NOMO-1 (cell line): ENCODE results near the gene FCGR3B.
"Not testable (repeated sequence)": the region's sequence is repeated elsewhere in the genome, so short reads cannot be mapped to it uniquely, and the experiment has no call there.

Experiments
- DNase-seq, 2 experiments: peaks; one replicate each; lab custom pipeline; 2025; ENCODE audit not compliant: unreplicated experiment in 2 of 2; lab: John Stamatoyannopoulos, UW

FCGR3B gene

DNA sequence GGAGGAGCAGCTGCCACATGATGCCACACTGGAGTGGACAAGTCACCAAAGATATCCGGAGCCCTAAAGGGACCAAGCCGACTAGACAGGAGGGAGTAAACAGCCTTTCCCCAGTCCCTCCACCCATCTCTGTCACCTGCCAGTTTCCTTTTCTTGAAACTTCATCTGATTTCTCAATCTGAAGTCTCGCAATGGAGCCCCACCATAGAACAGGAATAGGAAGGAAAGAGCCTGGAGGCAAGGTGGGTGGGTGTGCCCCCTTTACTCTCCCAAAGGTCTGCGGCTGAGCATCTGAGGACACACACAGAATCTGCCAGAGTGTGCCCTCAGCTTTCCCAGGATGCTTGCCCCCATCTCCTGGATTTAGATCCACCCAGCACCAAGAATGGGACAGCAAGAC is at the start of gene FCGR3B:
FCGR3B (minus strand) TSS at position 101 of the 400 bp plus-strand sequence; CDS start at position 19, 82 bp downstream.
- DNase-seq = no peak

DNA sequence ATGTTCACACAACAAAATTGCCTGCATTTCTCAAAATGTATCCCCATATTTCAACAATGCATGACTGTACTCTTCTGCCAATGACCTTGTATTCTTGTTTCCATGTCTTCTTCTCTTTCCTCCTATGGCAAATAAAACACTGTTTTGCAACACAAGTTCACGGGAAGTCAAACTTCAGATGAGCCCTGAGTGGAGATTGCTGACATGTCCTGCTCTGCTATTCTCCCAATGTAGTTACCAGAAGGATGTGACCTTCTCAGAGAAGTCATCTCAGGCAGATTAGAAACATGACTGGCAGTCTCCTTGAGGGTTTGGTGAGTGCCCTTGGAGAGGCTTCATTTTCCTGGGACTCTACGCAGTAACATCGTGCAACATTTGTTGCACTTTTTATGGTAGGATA is 47.5 kb upstream of the FCGR3B start:
- no peak for DNase-seq

DNA sequence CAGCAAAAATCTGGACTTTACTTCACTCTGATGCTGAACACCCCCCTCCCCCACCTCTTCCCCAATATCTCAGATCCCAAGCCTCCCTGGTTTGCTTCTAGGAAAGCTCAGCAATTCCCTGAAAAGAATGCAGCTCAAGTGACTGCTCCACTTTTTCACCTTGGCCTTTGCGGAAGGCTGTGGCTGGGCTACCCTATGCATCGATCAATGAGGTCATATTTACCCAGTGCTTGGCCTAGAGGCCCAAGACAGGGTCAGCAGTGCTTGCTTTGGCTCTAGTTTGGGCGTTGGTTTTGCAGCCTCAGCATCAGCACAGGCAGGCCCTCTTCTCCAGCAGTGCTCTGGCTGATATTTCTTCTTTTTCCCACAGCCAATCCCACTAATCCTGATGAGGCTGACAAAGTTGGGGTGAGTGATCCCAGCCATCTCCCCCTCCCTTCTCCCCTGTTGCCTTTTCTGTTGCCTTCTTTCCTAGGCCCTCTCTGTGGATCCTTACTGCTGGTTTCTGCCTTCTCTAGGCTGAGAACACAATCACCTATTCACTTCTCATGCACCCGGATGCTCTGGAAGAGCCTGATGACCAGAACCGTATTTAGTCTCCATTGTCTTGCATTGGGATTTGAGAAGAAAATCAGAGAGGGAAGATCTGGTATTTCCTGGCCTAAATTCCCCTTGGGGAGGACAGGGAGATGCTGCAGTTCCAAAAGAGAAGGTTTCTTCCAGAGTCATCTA is 46.1 kb upstream of the FCGR3B start:
- DNase-seq = no peak

DNA sequence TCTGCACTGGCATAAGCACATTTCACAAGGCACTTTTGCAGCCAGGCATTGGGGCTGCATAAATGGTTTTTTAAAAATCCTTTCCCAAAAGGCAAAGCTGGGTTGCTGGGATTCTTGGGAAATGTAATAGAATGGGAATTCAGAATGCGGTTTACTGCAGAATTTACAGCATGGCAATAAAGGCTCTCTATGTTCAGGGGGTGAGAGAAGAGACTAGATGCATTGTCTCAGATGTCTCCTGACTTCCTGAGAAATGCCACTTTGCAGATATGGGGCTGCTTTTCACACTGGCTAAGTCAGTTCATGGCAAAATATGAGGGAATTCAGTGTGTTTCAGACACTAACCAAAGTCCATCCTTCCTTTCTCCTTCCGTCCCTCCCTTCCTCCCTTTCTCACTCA is 45.5 kb upstream of the FCGR3B start:
- no peak for DNase-seq

DNA sequence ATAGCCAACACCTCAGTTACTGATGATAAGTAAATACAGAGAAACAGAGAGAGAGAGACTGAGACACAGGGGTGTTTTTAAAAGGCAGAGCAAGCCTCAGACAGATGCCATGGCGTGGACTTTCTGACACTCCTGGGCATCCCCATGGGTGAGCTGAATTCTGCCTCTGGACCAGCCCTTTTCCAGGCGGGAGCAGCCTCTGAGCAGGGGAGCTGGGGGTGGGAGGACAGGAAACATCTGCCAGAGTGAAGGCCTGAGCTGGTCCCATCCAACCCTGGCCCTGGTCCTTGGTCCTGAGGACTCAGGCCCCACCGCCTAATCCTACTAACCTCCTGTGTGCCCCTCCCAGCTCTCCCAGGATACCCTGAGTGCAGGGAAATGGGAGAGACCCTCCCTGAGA is 43.9 kb upstream of the FCGR3B start:
- not testable (repeated sequence) for DNase-seq

DNA sequence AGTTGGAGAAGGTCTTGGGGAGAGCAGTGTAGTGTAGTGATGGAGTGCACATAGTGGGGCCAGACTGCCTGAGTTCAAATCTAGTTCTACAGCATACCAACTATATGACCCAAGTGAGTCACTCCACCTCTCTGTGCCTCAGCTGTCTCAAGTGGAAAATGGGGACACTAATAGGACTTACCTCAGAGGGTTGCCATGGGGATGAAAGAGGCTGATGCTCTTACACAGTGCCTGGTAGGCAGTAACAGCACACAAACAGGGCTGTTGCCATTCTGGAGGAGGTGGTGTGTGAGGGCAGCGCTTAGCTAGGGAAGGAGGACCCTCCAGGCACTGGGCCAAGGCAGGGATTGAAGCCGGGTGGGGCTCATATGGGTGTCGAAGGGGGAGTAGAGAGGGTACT is 43.5 kb upstream of the FCGR3B start:
- DNase-seq = not testable (repeated sequence)

DNA sequence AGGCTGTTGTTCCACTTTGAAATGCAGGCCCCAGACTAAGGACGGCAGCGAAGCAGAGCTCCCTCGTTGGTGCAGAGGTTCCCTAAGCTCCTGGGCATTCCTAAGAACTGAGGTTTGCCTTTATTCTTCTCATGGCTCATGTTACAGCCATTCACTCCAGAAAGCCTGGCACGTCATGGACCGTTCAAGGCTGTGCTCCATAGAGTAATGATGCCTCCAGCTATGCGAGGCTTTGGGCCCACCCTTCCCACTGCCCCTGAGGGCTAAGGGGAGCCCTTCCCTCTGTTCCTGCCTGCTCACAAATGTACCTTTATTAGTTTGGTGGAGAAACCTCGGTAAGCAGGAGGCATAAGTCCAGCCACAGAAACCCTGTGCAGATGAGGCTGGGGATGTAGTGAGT is 42.5 kb upstream of the FCGR3B start:
- DNase-seq = not testable (repeated sequence)

DNA sequence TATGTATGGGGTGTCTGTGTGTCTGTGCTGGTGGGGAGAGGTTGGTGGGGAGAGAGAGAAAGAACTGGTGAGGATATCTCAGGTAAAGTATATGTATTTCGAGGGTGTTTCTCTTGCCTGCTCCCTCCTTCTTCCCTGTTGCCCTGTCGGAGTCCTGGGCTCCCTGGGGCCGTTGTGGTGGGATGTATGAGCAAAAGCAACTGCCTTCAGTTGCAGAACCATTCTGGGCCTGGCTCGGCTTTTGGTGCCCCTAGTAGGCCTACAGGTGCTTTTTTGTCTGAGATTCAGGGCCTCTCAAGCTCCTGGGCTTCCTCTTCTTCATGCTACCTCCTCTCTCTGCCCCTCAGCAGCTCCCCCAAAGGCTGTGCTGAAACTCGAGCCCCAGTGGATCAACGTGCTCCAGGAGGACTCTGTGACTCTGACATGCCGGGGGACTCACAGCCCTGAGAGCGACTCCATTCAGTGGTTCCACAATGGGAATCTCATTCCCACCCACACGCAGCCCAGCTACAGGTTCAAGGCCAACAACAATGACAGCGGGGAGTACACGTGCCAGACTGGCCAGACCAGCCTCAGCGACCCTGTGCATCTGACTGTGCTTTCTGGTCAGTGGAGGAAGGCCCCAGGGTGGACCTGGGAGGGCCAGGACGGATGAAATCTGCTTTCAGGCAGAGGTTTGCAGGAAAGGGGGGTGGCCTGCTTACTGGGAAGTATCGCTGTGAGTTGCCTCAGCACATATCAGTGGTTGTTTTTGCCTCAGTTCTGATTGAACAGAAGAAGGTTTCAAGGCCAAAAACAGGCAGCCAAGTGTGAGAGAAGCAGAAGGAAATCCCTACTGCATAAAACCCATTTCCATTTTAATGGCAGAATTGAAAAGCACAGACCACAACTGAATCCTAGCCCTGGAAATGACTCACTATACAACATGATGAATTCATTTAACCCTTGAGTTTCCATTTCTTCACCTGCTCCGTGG is 40.4 kb upstream of the FCGR3B start:
- not testable (repeated sequence) for DNase-seq

DNA sequence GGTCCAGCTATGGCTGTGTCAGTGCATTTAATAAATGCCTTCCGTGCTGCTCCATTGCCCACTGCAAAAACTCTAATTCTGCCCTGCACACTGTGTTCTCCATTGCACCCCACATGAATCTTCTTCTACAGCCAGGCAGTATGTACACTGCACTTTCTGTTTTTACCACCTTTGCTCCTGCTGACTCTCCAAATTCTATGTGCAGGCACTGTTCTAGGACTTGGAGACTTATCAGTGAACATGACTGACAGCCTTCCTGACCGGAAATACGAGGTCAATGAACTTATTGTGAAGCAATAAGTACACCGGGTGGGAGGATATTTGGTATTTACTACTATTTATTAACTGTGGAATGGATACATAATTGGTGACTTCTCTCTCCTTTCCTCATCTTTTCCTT is 33.7 kb upstream of the FCGR3B start:
- not testable (repeated sequence) for DNase-seq

DNA sequence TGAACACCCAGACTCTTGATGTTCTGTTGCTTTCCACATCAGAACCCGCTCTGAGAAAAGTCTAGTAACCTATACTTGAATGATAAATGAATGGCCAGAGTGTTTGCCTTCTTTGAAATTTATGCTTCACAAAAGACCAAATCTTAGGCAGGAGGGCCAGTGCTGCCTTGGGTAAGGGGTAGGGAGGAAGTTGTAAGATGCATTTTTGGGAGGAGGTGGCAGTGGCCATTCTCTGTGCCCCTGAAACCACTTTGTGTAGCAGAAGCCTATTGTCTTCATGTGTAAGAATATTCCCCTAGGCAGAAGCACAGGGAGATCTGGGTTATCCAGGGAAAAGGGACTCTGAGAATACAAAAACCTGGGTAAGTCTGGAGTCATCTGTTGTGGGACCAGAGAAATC is 32.6 kb upstream of the FCGR3B start:
- not testable (repeated sequence) for DNase-seq

DNA sequence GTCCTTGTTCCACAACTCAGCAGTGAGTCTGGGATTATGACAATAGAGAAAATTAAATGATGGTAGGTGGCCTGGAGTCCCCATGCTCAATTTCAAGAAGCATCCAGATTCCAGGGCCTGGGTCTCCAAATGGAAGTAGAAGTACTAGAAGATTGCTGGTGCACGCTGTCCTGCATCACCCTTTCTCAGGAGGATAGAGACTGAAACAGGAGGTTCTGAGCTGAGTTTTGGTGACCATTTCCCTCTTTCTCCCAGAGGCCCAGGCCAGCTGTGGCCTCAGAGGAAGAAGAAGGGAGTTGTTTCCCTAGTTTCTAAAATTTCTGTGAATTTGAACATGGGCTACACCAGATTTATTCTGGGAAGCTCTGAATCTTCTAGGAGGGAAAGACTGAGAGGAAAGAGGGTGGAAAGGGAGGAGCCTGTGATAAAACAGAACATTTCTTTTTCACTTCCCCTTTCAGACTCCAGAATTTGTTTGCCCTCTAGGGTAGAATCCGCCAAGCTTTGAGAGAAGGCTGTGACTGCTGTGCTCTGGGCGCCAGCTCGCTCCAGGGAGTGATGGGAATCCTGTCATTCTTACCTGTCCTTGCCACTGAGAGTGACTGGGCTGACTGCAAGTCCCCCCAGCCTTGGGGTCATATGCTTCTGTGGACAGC is 31.8 kb upstream of the FCGR3B start, which contains the start of gene FCGR2B:
FCGR2B (plus strand) TSS at position 460 of the 656 bp plus-strand sequence; CDS start at position 559, 99 bp downstream.
- not testable (repeated sequence) for DNase-seq

DNA sequence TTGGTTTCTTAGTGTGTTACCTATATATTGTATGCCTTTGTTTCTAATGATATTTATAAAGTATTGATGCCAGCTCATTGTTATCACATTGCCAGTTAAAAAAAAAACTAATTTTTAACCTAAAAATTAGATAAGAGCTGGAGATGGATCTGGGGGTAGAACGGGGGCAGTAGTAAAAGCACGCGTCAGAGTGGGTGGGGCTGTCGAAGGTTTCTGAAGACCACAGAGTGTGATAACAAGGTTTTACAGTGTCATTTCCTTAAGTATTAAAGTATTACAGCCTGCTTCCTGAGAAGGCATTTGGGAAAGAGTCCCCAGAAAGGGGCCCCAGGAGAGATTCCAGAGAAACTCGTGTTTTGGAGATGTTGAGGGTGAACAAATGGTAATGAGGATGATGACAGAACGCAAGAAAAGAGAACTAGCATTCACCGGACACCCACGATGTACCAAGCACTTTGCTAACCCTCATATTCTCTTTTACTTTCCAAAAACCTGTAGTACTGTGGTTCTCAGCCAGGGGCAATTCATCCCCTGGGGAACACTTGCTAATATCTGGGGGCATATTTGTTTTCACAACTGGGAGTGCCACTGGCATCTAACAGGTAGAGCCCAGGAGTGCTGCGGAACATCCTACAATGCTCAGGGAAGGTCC is 30.8 kb upstream of the FCGR3B start:
- DNase-seq = not testable (repeated sequence)

DNA sequence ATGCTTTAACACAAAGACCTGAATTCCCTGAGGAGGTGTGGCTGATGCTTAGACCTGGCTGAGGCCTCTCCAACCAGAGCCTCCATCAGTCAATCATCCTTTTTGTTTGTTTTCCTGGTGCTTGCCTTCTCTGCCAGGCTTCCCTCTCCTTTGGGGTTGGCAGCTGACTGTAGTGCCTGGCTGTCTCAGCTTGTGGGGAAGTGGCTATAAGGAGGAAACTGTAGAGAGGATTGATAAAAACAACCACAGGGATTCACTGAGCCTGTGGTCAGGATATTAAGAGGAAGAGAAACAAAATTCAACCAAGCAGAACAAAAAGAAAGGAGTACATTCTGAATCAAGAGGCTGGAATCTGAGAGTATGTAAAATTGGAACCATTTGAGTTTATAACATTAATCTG is 27.5 kb upstream of the FCGR3B start:
- not testable (repeated sequence) for DNase-seq

DNA sequence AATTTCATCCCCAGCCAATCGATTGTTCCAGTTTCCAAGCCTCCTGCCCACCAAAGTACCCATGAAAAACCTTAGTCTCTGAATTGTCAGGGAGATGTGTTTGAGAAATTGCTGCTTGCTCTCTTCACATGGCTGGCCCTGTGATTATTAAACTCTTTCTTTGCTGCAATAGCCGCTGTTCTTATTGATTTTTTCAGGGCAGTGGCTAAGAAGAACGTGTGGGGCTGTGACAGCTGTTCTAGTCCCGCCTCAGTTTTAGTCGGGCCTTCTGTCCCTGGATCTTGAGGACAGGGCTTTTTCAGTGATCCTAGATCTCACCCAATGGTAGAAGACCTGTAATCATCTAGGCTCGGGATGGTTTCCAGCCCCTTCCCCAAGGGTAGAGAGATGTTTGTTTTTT is 23.0 kb upstream of the FCGR3B start:
- not testable (repeated sequence) for DNase-seq

DNA sequence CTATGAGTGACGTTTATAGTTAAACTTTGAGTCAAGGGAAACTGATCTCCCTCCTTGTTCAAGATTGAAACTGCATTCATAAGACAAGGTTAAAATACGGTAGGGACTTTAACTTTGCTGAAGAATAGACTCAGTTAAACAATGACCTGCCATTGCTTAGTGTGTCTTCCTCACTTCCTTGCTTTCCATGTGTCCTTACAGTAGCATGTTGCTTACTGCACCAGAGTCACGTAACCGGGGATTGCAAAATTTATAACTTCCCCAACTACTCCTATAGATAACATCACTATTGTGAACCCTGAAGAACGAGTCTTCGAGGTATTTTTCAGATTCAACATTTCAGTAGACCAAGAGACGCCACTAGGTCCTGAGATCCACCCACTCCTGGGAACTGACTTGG is 22.6 kb upstream of the FCGR3B start:
- DNase-seq = not testable (repeated sequence)

DNA sequence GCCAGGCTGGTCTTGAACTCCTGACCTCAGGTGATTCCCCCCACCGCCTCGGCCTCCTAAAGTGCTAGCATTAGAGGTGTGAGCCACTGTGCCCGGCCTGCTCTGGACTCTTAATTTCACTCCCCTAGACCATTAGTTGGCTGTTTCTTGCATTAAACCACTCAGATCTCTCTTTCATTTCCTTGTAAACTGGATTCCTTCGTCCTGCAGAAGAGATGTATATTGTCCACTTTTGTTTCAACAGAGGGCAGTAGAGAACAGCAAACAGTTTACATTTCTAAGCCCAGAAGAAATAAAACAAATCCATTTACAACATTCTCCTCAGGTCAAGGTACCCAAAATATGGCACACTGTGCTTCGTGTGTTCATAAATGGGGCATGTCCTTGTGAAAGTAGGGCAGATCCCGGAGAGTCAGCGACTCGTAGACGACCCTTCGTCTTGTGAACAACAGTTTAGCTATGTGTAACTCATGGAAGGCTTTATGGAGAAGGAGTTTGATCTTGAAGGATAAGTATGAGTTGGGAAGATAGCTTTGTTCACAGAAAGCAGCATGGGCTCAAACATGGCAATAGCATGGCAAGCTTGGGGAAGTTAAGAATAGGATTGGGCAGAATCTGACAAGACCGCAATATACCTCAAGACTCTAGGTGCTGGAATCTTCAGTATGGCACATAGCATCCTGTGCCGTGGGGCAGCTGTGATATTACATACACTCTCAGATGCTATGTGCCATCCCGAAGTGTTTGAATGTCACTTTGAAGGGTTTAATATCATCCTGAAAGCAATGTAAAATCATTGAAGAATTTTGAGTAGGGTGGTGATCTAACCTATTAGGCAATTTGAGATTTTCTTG is 16.8 kb upstream of the FCGR3B start:
- DNase-seq = peak in 1 of 2 experiments; percentile 48

DNA sequence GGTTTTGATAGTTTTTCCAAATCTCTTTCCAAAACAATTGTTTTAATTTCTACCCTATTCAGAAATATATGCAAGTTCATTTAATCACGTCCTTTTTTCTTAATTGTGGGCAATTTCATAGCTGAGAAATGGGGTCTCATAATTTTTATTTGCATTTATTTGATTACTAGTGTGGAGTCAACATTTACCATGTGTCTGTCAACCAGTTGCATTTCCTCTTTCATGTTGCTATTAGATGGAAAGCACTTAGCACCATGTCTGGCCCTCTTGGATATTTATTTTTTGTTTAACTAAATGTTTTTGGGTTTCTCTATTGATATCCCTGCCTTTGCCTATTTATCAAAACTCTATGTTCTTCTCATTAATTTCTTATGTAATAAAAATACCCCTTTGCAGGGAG is 13.9 kb upstream of the FCGR3B start:
- DNase-seq = not testable (repeated sequence)

DNA sequence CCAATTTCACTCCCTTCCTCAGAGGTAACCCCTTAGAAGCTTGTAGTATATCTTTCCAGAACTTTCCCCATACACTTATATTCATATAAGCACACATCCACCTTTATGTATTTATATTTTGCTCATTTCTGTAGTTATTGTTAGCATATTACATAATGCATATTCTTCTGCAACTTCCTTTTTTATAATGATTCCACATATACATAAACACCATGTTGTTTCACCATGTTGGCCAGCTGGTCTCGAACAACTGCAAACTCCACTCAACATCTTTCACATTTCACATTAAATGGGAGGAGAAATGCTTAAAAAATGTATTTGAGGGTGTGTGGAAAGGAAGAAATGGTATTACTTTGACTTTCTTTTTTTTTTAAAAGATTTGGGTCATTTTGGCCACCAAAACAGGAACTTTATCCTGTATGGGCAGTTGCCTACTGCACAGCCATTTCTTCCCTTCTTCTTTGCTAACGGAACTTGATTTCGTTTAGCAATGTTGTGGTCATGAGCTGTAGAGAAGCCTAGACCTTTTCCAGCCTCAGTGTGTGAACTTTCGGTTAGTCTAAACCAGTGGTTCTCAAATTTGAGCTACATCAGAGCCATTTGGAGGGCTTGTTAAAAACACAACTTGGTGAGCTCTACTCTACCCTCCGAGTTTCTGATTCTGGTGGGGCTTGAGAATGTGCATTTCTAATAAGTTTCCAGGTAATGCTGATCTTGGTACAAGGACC is 12.7 kb upstream of the FCGR3B start:
- DNase-seq = peak in 1 of 2 experiments; percentile 72

DNA sequence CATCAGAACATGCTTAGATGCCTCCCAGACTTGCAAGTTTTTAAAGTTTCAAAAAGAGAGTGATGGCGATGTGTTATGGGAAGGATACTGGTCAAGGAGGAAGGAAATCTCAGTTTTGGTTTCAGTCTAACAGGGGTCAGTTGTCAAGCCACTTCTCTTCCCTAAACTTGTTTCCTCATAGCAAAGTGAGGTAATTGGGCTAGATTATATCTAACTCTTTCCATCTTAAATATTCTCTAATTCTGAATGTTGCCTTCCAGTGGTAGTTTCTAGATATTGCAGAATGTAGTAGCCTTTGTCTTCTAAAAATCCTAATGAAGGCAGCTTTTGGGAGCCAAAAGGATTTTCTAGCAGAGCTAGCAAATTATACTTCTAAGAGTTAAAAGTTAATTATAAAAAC is 11.7 kb upstream of the FCGR3B start:
- DNase-seq = peak in 1 of 2 experiments; percentile 88
